HL-60 (cell line): ENCODE results near the gene STMP1.

Source experiments
- DNase-seq, 2 experiments: peaks; one replicate each; pipeline ENCODE4 v3.0.0-alpha.2; 2010 to 2020; ENCODE audit warnings: low read depth in 1 of 2, low spot score in 1 of 2
- H3K27ac ChIP-seq: fragments of 250-450 bp; sonication (Bioruptor Pico); replicated peaks from 2 replicates; pipeline ENCODE4 v1.5.1; 2020; ENCODE audit warnings: mild to moderate bottlenecking, moderate library complexity
- H3K27me3 ChIP-seq: fragments of 250-450 bp; sonication (Bioruptor Pico); 2 replicates; pipeline ENCODE4 v1.5.1; 2021; ENCODE audit warnings: mild to moderate bottlenecking, moderate library complexity; ENCODE audit not compliant: insufficient read depth, poor library complexity, severe bottlenecking
- H3K4me3 ChIP-seq: replicated peaks from 2 replicates; pipeline ENCODE4 v1.5.1; 2011; ENCODE audit warnings: mild to moderate bottlenecking, control low read depth, low read length; ENCODE audit not compliant: insufficient read depth
- CTCF ChIP-seq: IDR thresholded peaks from one replicate; pipeline ENCODE4 v1.5.1; 2011; ENCODE audit warnings: low read length, control low read depth, inconsistent platforms; ENCODE audit not compliant: insufficient read depth
- GABPA ChIP-seq: IDR thresholded peaks from 2 replicates; pipeline ENCODE4 v1.6.1; 2012; ENCODE audit warnings: low read depth
- POLR2AphosphoS5 ChIP-seq: IDR thresholded peaks from 2 replicates; pipeline ENCODE4 v1.6.1; 2012; ENCODE audit warnings: low read depth
- REST ChIP-seq: IDR thresholded peaks from 2 replicates; pipeline ENCODE4 v1.6.1; 2012; ENCODE audit warnings: low read depth; ENCODE audit not compliant: insufficient replicate concordance
- SPI1 ChIP-seq: IDR thresholded peaks from 2 replicates; pipeline ENCODE4 v1.6.1; 2012; ENCODE audit warnings: low read depth, mild to moderate bottlenecking, borderline replicate concordance

The STMP1 gene

GRCh38 chr7:135683609-135684008 is 21.3 kb downstream of the STMP1 start:
- Histone ChIP-seq H3K27ac (no peak overlapping the region), H3K27me3 (no peaks in the 10 kb centered on the region), H3K4me3 (no peak overlapping the region)
- no peak for DNase-seq
- TF ChIP-seq CTCF (no peak), SPI1 (peak; percentile 67)

GRCh38 chr7:135684136-135684535 is 21.8 kb downstream of the STMP1 start:
- no peak overlapping the region for H3K27ac ChIP-seq
- TF ChIP-seq REST = no peak
- no peak for TF ChIP-seq GABPA
- no peak for TF ChIP-seq CTCF
- no peak for TF ChIP-seq POLR2AphosphoS5
- no peak for TF ChIP-seq SPI1
- no peak overlapping the region for H3K4me3 ChIP-seq
- H3K27me3 ChIP-seq = no peaks in the 10 kb centered on the region
- no peak for DNase-seq

- Histone ChIP-seq H3K27me3 (no peaks in the 10 kb centered on the region), H3K4me3 (no peak overlapping the region), H3K27ac (no peak overlapping the region)
- TF ChIP-seq GABPA (no peak), CTCF (no peak), POLR2AphosphoS5 (no peak), REST (no peak), SPI1 (no peak)
- no peak for DNase-seq
Measured at GRCh38 chr7:135684699-135685098, 22.4 kb downstream of the STMP1 start.

- no peaks in the 10 kb centered on the region for H3K27me3 ChIP-seq
- no peak overlapping the region for H3K4me3 ChIP-seq
- TF ChIP-seq SPI1 (no peak), REST (no peak), CTCF (no peak), GABPA (no peak), POLR2AphosphoS5 (no peak)
- H3K27ac ChIP-seq = no peak overlapping the region
- DNase-seq = no peak
Measured at GRCh38 chr7:135685306-135686084, 23.2 kb downstream of the STMP1 start.
